HFFc6 (cell line): ENCODE measurements around the gene KPNB1. TPM values are rescaled to one million over a fixed set of nuclear protein-coding genes. Genes with fewer than 3 reads are reported as not detected.

Source experiments
- DNase-seq: peaks from one replicate; pipeline ENCODE4 v3.0.0-alpha.2; 2018
- H3K27ac Mint-ChIP-seq: 2 replicates; pipeline ENCODE4 v1.8.0; 2020; ENCODE audit warnings: mild to moderate bottlenecking, mixed read lengths
- H3K27me3 Mint-ChIP-seq: 2 replicates; pipeline ENCODE4 v1.8.0; 2021; ENCODE audit warnings: mild to moderate bottlenecking, moderate library complexity, mixed read lengths; ENCODE audit not compliant: insufficient read depth
- H3K36me3 Mint-ChIP-seq: 2 replicates; pipeline ENCODE4 v1.8.0; 2021; ENCODE audit warnings: low read depth, mixed read lengths
- H3K4me1 Mint-ChIP-seq: 2 replicates; pipeline ENCODE4 v1.8.0; 2020; ENCODE audit warnings: low read depth, mixed read lengths
- H3K4me3 Mint-ChIP-seq: 2 replicates; pipeline ENCODE4 v1.8.0; 2020; ENCODE audit warnings: mild to moderate bottlenecking, moderate library complexity, mixed read lengths
- H3K9me3 Mint-ChIP-seq: 2 replicates; pipeline ENCODE4 v1.8.0; 2020; ENCODE audit warnings: mild to moderate bottlenecking, mixed read lengths
- CTCF ChIP-seq: fragments of 200-600 bp; sonication (generic); IDR thresholded peaks from 2 replicates; pipeline ENCODE4 v1.5.0; 2021; ENCODE audit warnings: antibody characterized with exemption, mild to moderate bottlenecking
- total RNA-seq, 6 experiments: library from RNA; stranded (reverse); fragmentation: NEBNext Ultra II Directional; extraction: Animal tissue kit (Norgen Biotek cat#: 25700); gene quantifications; 2 replicates in 1 of 6; 3 replicates in 5 of 6; pipeline ENCODE4 v1.2.3, GENCODE V29; 2021

Gene KPNB1
- total RNA-seq, 6 experiments from 2014 or later, result 439 to 580 (median 549) TPM

DNA sequence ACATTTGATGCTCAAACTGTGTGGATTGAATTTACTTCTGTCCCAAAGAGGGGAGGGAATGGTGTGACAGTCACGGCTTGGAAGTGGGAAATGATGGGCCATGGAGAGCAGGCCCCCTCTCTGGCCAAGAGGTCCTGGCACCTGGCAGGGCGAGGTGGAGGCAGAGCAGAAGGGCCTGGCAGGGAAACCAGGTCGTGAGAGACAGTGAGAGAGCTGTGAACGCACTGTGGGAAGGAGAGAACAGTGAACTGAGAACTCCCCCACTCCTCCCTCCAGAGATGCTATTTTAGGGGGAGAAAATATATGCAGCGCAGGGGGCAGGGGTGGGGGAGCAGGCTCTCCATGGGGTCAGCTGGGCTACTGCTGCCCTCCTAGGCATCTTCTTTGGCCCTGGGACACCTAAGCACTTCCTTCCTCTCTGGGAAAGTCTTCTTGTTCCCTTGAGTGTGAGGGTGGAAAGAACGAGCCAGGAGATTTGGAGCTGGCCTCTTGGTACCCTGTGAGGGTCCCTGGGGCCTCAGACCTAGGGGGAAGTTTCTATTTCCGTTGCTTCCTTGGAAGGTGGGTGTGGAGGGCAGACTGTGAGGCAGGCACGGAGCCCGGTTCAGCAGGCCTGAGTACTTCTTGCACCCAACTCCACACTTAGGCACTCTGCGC is 66.1 kb downstream of the KPNB1 start:
- no peak for TF ChIP-seq CTCF
- Mint-ChIP-seq H3K4me1 (peaks cover 42% of the 10 kb centered on the region), H3K9me3 (no peaks in the 10 kb centered on the region), H3K27me3 (peaks cover 57% of the 10 kb centered on the region), H3K27ac (no peak overlapping the region), H3K4me3 (no peak overlapping the region), H3K36me3 (0 out of 2 replicates have a peak, but pooled peaks cover 1% of the 10 kb centered on the region)
- DNase-seq, result no peak

DNA sequence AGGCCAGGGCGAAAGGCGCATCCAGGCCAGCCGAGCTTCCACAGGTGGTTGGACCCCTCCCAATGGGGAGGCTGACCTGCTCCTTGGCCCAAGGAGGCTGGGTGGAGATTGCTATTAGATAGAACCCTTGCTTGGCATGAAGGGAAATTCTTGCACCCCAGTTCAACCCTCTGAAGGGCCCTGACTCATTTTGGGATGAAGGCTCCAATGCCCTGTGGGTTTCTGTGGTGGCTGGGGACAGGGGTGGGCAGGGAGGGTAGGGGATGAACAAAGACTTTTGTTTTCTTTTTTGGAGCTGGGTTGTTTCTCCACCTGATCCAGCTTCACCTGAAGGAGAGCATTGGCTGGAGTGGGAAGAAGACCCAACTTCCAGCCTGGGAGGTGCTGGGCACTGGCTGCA is 66.7 kb downstream of the KPNB1 start:
- Mint-ChIP-seq H3K27ac (no peak overlapping the region), H3K9me3 (no peaks in the 10 kb centered on the region), H3K4me1 (peaks cover 48% of the 10 kb centered on the region), H3K4me3 (no peak overlapping the region), H3K27me3 (peaks cover 62% of the 10 kb centered on the region), H3K36me3 (no peaks in the 10 kb centered on the region)
- TF ChIP-seq CTCF, result no peak
- no peak for DNase-seq

DNA sequence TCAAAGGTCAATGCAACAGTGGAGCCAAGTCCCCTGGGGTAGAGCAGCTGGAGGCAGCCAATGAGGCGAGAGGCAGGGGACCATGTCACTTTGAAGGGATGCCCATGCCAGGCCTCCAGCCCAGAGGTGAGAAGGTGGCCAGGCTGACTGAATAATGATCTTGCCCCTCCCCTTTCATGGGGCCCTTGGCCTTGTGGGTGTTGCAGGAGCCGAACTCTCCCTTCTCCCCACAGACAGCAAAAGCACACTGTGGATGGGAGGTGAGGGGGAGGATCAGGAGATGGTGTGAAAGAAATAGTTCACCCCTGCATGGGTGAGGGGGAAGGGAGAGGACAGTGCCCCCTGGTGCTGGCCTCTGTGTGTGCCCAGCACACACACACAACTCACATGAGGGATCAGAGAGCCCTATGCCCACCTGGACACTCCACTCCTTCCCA is 67.6 kb downstream of the KPNB1 start:
- peaks cover 67% of the 10 kb centered on the region for H3K27me3 Mint-ChIP-seq

DNA sequence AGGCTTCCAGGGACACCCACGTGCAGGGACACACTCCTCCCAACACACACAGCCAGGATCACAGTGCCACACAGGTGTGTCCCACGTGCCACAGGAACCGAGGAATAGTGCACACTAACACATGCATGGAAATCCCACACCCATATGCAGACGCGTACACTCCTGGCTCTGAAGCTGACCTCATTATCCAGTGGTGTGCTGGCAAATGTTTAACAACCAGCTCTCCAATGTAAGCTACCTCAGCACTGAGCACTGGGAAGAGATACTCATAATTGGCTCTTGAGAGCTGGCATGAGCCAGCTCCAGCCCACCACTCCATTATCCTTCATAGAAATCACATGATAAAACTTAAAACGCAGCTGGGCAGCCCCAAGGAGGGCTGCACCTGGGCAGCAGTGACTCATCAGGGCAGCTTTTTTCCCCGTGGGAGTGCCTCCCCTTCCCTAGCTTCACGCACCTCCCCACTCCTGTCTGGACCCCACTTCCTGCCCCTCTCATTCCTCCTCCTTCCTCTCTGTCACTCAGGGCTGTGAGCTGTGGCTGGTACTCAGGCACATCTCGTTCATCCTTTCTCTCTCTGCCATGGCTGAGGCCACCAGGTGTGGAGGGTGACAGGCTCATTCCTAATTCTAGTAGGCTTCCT is 68.4 kb downstream of the KPNB1 start:
- H3K4me1 Mint-ChIP-seq, result peaks cover 52% of the 10 kb centered on the region
- H3K27me3 Mint-ChIP-seq, result peaks cover 70% of the 10 kb centered on the region
- H3K36me3 Mint-ChIP-seq, result no peaks in the 10 kb centered on the region
- no peaks in the 10 kb centered on the region for H3K9me3 Mint-ChIP-seq
- TF ChIP-seq CTCF, result no peak
- no peak overlapping the region for H3K4me3 Mint-ChIP-seq
- no peak for DNase-seq
- H3K27ac Mint-ChIP-seq, result no peak overlapping the region

More for the DNA sequence above, 67.6 kb downstream of the KPNB1 start:
- Mint-ChIP-seq H3K9me3 (no peaks in the 10 kb centered on the region), H3K4me3 (no peak overlapping the region), H3K4me1 (peaks cover 52% of the 10 kb centered on the region), H3K27ac (no peak overlapping the region), H3K36me3 (no peaks in the 10 kb centered on the region)
- DNase-seq, result no peak
- TF ChIP-seq CTCF, result peak; percentile 69

DNA sequence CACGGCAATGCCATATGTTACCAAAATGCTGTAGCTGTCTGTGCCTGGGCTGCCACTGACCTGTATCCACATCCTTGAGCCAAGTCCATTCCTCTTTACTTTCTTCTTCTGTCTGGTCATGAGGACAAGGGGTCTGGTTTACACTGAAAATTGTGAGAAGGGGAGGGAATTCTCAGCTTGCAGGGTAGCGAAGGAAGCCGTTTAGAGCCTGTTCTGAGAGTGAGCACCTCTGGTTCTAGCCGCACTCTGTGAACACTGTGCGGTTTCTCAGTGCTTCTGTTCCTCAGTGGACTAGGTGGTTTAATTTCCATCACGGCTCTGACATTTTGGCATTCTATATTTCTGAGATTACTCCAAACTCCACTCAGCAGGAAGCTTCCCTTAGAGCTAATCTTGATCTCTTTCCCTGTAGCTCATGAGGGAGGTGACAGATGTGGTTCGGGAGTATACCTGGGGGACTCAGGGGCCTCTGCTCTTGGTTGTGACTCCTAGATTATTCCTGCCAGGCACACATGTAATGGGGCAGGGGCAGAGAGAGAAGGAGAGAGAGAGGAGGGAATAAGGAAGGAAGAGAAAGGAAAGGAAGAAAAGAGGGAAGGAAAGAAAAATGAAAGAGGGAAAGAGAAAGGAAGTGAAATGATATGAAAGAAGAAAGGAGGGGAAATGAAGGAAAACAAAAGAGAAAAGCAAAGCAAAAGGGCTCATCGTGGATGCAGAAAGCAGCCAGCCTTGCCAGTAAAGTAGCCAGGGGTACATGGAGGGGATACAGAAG is 69.1 kb downstream of the KPNB1 start:
- no peak for TF ChIP-seq CTCF
- H3K27me3 Mint-ChIP-seq, result peaks cover 70% of the 10 kb centered on the region
- peak overlapping the region; percentile 14 for H3K27ac Mint-ChIP-seq
- H3K4me1 Mint-ChIP-seq, result peaks cover 52% of the 10 kb centered on the region
- H3K36me3 Mint-ChIP-seq, result no peaks in the 10 kb centered on the region
- H3K9me3 Mint-ChIP-seq, result no peaks in the 10 kb centered on the region
- H3K4me3 Mint-ChIP-seq, result peak overlapping the region; percentile 43; the same call in 1 of the 2 replicates
- DNase-seq, result no peak
